ELF-1 (cell line): ENCODE measurements around the gene ADAM22.
"Not testable (repeated sequence)": the region's sequence is repeated elsewhere in the genome, so short reads cannot be mapped to it uniquely, and the experiment has no call there.

Source experiments
- DNase-seq: peaks from one replicate; pipeline ENCODE4 v3.0.0-alpha.2; 2016; ENCODE audit warnings: low read depth, low spot score

The ADAM22 gene, protein sequence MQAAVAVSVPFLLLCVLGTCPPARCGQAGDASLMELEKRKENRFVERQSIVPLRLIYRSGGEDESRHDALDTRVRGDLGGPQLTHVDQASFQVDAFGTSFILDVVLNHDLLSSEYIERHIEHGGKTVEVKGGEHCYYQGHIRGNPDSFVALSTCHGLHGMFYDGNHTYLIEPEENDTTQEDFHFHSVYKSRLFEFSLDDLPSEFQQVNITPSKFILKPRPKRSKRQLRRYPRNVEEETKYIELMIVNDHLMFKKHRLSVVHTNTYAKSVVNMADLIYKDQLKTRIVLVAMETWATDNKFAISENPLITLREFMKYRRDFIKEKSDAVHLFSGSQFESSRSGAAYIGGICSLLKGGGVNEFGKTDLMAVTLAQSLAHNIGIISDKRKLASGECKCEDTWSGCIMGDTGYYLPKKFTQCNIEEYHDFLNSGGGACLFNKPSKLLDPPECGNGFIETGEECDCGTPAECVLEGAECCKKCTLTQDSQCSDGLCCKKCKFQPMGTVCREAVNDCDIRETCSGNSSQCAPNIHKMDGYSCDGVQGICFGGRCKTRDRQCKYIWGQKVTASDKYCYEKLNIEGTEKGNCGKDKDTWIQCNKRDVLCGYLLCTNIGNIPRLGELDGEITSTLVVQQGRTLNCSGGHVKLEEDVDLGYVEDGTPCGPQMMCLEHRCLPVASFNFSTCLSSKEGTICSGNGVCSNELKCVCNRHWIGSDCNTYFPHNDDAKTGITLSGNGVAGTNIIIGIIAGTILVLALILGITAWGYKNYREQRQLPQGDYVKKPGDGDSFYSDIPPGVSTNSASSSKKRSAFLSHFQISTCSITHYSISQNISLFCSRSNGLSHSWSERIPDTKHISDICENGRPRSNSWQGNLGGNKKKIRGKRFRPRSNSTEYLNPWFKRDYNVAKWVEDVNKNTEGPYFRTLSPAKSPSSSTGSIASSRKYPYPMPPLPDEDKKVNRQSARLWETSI

DNA sequence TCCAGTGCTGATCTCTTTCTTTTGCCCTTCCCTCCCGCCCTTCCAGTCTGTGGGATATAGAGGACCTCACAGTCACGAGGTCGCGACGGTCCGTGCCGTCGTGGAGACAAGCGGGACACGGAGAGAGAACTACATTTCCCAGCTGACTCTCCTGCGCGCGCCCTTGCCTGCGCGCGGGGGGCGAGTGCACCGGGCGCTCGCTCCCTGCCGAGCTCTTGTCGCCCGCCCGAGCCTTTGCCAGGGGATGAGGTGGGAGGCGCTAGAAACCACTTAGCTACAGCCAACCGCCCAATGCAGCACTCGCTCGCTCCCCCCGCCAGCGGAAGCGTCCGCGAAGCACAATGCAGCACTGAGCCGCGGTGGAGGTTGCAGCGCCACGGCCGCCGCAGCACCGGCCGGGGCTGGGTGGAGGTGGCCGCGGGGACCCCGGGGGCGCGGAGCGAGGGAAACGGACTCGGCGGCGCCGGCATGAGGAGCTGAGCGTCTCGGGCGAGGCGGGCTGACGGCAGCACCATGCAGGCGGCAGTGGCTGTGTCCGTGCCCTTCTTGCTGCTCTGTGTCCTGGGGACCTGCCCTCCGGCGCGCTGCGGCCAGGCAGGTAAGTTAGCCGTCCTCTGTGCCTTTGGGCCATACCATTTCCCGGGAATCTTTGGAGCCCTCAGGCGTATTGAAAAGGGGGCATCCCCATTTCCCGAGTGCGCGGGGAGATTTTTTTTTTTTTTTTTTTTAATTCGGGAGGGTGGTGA lies at the start of gene ADAM22:
TSS of gene ADAM22 (plus strand) at position 299 of the 746 bp plus-strand sequence. CDS start at position 514, 215 bp downstream.
- DNase-seq, result peak; percentile 93

DNA sequence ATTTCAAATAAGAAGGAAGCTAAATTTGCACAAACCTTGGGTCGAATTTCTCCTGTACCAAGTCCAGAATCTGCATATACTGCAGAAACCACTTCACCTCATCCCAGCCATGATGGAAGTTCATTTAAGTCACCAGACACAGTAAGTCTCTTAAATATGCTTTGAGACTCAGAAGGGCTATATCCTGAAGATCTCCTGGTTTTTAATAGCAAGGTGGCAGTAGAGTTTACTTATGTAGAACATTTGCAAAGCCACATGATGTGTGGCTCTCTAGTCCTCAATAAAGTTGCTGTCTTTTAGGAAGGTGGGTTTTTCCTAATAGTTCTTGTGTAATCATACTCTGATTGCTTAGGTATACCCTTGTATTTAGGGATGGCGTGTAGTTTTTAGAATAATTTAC lies 49.0 kb upstream of the ADAM22 start:
- DNase-seq, result no peak

DNA sequence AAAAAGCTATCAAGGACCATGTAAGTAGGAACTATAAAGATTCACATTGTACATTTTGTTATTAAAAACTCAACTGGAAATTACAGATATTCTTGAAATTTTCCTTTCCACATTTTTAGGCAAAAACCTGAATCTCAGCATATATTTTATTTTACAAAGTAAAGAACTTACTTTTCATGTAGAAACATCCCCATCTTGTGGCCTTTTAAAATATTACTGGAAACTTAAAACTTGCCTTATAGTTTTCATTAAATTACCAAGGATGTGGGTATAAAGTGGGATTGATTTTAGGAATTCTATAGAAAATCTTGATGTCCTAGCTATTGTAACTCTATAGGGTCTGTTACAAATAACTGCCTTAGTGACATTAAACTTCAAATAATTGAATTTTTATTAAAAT lies 47.2 kb upstream of the ADAM22 start:
- DNase-seq, result no peak

DNA sequence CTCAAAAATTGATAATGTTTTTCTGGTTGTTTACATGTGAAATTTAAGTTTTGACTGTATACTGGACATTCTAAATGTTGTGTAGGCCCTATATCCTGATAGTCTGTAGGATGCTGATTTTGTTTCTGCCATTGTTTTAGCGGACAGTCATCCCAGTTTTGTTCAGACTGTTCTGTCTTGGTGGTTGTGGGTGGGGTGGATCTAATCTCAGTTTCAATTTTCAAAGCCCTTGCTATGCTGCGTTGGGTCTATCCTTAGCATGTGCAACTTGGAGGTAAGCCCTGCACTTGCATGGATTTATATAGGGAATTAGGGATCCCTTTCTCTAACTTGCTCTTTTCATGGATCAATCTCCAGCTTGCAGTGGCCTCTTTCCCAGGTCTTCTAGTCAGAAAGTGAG lies 38.7 kb upstream of the ADAM22 start:
- DNase-seq, result no peak

DNA sequence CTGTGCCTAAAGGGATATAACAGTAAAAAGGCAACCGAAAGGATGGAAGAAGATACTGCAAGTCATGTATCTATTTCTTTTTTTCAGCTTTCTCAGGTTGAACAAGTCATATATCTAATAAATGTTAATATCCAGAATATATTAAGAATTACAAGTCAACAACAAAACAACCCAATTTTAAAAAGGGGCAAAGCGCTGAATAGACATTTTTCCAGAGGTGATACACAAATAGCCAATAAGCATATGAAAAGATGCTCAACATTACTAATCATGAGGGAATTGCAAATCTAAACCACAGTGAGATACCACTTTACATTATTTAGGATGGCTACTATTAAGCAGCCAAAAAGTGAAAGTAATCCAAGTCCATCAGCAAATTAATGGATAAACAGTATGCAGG lies 34.8 kb upstream of the ADAM22 start:
- no peak for DNase-seq

DNA sequence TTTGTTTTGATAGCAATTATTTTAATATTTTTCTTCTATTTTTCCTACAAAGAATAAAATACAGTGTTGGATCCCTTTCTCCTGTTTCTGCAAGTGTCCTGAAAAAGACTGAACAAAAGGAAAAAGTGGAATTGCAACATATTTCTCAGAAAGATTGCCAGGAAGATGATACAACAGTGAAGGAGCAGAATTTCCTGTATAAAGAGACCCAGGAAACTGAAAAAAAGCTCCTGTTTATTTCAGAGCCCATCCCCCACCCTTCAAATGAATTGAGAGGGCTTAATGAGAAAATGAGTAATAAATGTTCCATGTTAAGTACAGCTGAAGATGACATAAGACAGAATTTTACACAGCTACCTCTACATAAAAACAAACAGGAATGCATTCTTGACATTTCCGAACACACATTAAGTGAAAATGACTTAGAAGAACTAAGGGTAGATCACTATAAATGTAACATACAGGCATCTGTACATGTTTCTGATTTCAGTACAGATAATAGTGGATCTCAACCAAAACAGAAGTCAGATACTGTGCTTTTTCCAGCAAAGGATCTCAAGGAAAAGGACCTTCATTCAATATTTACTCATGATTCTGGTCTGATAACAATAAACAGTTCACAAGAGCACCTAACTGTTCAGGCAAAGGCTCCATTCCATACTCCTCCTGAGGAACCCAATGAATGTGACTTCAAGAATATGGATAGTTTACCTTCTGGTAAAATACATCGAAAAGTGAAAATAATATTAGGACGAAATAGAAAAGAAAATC lies 26.7 kb upstream of the ADAM22 start:
- DNase-seq, result not testable (repeated sequence)

DNA sequence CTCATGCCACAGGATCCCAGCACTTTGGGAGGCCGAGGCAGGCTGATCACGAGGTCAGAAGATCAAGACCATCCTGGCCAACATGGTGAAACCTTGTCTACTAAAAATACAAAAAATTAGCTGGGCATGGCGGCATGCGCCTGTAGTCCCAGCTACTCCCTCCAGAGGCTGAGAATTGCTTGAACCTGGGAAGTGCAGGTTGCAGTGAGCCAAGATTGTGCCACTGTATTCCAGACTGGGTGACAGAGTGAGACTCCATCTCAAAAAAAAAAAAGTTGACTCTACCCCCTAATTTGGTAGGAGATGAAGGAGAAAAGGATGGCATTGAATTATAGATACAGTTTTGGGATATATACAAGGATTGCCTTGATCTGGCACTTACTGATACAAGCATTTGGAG lies 25.2 kb upstream of the ADAM22 start:
- DNase-seq, result not testable (repeated sequence)

DNA sequence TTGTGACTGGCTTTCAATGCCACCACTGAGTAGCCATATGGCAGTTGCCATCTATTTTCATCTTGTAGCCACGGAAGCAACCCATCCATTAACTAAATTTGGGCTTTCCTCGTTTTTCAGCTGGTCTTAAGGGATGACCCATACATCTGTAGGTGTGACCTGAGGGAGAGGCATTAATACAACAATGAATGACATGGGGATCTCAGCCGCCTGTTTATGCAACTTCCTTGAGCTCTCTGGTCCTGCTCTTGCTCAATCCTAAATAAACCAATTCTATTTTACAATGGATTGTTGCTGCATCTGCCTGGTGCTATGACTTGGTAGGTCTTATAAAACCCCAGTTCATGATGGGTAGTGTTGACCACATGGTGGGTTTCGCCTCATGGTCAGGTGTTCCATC lies 21.9 kb upstream of the ADAM22 start:
- no peak for DNase-seq

DNA sequence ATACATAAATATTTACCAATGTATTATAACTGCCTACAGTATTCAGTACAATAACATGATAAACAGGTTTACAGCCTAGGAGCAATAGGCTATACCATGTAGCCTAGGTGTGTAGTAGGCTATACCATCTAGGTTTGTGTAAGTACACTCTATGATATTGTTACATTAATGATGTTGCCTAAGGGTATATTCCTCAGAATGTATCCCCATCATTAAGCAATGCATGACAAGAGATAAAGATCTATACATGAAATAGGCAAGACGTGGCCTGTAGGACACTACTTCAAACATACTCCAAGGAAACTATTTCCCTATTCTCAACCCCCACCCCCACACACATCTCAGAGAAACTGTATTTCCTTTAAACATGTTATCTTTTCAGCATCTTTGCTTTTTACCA lies 15.3 kb upstream of the ADAM22 start:
- no peak for DNase-seq

DNA sequence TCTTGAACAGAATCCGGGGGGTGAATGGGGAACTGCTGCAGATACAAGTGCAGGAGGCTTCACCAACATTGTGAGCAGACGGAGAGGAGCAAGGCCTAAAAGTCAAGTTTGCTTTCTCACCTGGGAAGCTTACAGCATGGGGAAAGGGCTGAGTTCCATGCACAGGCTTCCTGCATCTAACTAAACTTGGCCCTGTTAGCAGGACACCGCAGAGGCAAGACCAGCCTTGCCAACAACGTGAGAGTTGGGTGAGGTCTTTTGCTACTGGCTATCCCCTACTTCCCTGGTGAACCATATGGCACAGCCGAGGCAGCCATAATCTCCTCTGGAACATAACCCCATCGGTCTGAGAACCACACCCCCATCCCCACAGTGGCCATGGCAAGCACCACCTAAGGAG lies 14.2 kb upstream of the ADAM22 start:
- DNase-seq, result no peak

DNA sequence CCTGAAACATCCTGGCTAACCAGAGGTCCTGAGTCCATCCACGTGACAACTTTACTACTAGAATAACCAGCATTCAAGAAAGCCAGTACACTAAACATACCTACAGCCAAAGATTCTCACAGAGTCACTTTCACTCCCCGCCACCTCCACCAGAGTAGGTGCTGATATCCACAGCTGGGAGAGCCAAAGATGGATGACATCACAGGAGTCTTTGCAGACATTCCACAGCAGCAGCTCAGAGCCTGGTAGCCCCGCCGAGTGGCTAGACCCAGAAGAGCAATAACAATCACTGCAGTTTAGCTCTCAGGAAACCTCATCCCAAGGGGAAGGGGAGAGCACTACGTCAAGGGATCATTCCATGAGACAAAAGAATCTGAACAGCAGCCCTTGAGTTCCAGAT lies 13.5 kb upstream of the ADAM22 start:
- DNase-seq, result peak; percentile 21

DNA sequence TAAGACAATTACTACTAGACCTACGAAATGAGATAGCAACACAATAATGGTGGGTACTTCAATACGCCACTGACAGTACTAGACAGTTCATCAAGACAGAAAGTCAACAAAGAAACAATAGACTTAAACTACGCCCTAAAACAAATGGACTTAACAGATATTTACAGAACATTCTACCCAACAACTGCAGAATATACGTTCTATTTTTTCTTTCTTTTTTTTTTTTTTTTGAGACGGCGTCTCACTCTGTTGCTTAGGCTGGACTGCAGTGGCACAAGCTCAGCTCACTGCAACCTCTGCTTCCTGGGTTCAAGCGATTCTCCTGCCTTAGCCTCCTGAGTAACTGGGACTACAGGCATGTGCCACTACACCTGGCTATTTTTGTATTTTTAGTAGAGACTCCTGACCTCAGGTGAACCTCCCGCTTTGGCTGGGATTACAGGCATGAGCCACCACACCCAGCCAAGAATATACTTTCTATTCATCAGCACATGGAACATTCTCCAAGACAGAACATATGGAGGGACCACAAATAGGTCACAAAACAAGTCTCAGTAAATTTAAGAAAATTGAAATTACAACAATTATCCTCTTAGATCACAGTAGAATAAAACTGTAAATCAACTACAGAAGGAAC lies 11.2 kb upstream of the ADAM22 start:
- DNase-seq, result not testable (repeated sequence)

DNA sequence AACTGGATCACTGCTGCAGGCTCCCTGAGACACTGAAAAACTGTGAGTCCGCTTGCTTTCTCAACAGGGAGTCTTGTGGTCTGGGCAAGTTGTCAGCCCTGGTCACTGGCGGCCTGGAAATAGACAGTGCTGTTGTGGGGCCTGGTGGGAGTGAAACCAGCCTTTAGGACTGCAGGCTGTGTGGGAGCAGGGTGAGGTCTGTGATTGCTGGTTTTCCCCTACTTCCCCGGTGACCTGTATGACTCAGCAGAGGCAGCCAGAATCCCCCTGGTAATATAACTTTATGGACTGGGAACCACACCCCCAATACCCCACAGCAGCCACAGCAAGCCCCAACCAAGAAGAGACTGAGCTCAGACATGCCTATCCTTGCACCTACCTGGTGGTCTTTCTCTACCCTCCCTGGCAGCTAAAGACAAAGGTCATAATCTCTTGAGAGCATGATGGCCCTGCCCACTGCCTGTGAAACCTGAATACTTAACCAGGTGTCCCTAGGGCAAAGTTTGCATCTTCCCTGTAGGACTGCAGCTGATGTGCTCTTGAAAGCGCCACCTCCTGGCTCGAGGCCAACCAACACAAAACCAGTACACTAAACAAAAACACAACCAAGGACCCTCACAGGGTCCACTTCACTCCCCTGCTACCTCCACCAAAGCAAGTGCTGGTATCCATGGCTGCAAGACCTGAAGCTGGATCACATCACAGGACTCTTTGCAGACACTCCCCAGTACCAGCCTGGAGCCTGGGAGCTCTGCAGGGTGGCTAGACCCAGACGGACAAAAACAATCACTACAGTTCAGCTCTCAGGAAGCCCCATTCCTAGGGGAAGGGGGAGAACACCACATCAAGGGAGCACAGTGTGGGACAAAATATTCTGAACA lies 7.2 kb upstream of the ADAM22 start:
- peak; percentile 92 for DNase-seq

DNA sequence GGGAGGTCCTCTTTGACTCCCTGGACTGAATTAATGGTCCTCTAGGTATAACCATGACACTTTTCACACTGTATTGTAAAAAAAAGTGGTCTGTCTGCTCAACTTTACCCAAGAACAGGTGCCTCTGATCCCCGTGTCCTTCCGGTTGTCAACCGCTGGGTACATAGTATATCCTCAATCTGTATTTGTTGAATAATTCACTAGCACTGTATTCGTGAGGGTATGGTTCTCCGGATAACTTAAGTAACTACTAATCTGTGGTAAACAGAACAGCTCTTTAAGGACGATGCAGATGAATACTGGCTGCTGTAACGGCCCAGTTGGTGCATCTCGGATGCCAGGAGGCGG lies 472 bp upstream of the ADAM22 start:
- DNase-seq, result no peak

DNA sequence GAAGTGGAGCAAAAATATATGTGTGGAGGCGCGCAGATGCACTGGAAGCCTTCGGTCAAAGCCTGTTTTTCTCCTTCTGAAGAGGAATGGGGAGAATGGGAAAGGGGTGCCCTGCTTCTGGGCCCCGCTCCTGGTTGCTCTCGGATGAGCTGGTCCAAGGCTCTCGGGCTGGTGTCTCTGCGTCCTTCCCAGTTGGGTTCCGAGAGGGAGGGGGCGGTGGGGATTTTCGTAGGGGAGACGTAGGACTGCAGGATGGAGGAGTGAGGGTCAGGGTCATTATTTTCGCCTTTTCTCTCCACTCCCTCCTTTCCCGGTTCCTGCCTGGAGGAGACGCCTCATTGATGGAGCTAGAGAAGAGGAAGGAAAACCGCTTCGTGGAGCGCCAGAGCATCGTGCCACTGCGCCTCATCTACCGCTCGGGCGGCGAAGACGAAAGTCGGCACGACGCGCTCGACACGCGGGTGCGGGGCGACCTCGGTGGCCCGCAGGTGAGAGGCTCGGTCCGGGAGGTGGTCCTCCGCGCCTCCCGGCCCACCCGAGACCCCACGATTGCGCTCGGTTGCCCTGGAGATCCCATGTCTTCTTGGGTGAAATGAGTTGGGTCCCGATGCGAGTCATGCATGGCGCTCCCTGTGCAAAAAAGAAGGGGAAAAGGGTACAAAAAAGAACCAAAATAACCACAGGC lies 790 bp downstream of the ADAM22 start:
- DNase-seq, result peak; percentile 30

DNA sequence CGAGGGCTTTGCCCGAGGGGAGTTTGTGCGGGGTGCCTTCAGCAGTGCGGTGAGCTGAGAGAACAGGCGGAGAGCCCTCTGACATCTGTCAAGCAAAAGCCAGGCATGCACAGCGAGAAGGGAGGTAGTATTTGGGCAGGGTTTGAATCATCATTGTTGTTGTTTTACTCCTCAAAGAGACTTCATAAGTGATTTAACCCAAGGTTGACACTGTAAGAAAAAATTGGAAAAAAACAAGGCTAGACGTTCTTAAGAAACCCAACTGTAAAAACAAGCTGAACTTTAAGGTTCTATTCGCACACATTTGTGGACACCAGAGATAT lies 1.3 kb downstream of the ADAM22 start:
- no peak for DNase-seq

DNA sequence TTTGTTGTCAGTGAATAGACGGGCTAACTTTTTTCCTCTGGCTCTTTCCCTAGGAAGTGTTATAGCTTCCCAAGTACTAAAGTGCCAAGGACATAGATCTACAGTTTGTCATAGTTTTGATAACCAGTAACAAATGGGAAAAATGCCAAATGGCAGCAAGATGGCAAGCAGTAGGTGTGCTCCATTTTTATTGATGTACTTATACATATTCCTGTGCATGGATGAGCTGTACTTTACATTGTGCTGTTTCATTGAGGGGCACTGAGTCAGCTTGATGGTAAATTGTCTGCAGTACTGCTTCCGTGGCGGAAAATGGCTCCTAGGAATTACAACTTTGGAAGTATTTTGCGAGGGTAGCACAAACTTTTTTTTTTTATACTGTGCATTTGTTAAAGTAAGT lies 7.1 kb downstream of the ADAM22 start:
- no peak for DNase-seq

DNA sequence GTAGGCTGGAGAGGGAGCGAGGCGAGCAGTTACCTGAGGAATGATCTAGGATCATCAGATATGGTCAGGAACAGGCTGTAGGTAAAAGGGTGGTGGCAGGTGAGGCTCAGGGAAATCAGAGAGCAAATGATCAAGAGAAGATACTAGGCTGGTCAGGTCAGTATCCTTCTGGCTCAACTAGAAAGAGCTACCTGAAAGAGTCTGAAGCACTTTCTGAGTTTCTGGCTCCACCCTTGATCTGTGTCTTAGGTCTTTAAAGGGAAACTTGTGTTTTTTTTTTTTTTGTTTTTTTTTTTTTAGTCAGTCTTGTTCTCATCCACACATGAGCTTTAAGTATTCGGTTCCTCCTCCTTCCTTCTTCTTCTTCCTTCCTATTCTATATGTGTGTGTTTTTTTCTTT lies 10.5 kb downstream of the ADAM22 start:
- no peak for DNase-seq

DNA sequence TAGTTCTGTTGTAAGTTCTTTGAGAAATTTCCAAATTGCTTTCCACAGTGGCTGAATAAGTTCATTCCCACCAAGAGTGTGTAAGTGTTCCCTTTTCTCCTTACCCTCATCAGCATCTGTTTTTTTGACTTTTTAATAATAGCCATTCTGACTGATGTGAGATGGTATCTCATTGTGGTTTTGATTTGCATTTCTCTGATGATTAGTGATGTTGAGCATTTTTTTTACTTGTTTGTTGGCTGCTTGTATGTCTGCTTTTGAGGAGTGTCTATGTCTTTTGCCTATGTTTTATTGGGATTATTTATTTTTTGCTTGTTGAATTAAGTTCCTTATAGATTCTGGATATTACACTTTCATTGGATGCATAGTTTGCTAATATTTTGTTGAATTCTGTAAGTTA lies 11.9 kb downstream of the ADAM22 start:
- DNase-seq, result not testable (repeated sequence)
